NCI-H510A treated with DMSO at 0.1 percent for 48 hours (cell line): Measurements from ENCODE around the gene SHISA9.
A peak's percentile ranks its signal among the peaks of the same experiment; 100 is the strongest.
"Not testable (repeated sequence)": the region's sequence is repeated elsewhere in the genome, so short reads cannot be mapped to it uniquely, and the experiment has no call there.

Experiments
- DNase-seq: peaks from one replicate; lab custom pipeline; 2025; lab: John Stamatoyannopoulos, UW

The SHISA9 gene

GRCh38 chr16:12900156-12900555 lies 1.2 kb upstream of the SHISA9 start:
- DNase-seq, result no peak

GRCh38 chr16:12900599-12901203 lies 697 bp upstream of the SHISA9 start:
- DNase-seq, result no peak

- DNase-seq, result peak; percentile 25
These were observed 198 bp upstream of the SHISA9 start for GRCh38 chr16:12901204-12901596.

- no peak for DNase-seq
These were observed 1.3 kb downstream of the SHISA9 start for GRCh38 chr16:12902511-12903372.

- DNase-seq, result no peak
These were observed 2.3 kb downstream of the SHISA9 start for GRCh38 chr16:12903407-12904328.

DNA sequence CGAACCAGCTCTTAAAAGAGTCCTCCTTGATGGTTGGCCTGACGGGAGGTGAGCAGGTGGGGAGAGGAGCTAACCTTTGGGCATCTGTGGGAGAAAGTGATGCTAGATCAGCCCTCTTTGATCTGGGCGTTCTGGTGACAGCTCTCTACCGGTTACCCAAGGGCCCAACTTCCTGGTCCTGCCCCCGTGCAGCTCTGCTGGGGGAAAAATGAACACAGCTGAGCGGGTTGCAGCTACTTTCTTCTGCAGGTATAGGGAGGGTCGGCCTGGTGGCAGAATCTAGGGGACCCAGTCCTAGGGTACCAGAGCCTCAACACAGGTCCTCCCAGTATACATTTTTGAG lies 2.9 kb downstream of the SHISA9 start:
- no peak for DNase-seq

- no peak for DNase-seq
These were observed 4.9 kb downstream of the SHISA9 start for GRCh38 chr16:12906271-12906670.

- no peak for DNase-seq
These were observed 5.5 kb downstream of the SHISA9 start for GRCh38 chr16:12906765-12907516.

DNA sequence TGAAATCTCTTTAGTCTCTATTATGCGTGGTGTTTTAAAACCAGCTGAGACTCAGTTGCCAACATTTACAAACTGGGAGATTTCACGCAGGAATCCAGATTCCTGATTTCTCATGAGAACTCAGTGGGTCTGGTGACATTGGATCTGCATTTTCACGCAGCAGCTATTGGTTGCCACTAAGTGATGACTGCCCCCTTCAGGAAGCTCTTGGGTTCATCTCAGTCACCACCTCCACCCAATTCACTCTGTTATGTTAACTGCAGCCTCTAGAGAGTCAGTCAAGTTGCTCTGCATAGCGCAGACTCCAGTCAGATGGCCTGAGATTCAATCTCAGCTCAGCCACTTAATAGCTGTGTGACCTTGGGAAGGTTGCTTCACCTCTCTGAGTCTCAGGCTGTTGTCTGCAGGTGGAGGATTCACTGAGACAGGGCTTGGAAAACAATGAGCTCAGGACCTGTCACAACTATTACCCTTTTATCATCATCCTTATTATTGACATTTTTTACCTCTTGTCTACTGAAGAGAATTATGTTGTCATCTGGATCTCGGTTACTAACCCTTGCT lies 6.4 kb downstream of the SHISA9 start:
- no peak for DNase-seq

DNA sequence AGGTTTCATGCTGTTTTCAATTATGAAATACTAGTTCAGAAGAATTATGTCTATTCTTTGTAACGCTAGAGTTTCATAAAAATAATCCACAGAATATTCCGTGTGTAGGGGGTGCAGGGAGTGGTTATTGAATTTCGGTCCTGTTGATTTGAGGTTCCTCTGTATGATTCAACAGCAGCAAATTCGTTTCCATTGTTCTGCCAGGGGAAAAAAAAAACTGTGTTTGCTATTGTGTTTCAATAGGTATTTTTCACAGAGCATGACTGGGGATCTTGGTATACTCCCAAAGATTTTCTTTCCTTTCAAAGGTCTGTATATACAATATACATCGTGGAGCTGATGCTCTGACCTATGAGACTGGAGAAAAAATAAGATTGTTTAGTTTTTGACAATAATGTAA lies 15.8 kb downstream of the SHISA9 start:
- DNase-seq, result no peak

GRCh38 chr16:12917653-12918052 lies 16.3 kb downstream of the SHISA9 start:
- DNase-seq, result no peak

- DNase-seq, result no peak
These were observed 19.3 kb downstream of the SHISA9 start for GRCh38 chr16:12920739-12921138.

GRCh38 chr16:12923640-12924039 lies 22.2 kb downstream of the SHISA9 start:
- not testable (repeated sequence) for DNase-seq

DNA sequence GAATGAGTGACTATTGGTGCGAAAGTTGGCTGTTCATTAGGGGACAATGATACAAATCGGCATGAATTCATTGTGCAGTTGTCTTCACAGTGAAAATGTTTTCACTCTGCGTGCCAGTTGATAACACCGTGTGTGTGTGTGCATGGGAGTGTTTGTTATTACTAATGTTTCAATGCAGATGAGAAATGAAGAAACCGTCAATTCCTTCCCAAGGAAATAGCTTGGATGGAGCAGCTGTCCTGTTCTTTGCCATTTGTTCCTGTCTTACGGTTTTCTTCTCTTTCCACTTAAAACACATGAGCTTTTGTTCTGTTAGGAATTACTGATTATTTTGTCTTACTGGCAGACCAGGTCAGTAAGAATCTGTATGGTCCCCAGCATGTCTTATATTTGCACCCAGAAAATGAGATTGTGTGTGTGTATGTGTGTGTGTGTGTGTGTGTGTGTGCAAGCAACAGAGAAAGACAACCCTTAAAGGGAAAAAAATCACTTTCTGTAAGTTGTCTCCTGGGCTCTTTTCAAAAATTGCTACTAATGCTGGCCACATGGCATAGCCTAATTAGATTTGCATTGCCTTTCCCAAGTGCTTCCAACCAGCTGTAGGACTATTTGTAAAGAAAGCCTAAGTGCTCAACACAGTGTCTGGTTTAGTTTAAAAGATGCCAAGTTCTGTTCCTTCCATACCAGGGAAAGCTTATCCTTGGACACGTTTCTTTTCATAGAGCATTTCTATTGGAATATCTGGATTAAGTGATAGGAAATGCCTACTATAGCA lies 23.8 kb downstream of the SHISA9 start:
- DNase-seq, result no peak

DNA sequence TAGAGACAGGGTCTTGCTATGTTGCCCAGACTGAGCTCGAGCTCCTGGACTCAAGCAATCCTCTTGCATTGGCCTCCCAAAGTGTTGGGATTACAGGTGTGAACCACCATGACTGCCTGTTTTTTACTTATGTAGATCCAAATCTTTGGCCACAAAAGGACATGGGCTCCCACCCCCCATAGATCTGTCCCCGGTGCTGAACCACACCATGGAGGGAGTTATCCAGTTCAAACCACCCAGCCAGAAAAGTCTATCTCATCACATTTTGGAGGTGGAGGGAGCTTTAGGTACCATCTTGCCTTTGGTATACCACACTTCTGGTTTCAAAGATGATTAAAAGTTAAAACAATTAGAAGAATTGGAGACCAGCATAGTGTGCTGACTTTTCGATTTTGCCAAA lies 26.2 kb downstream of the SHISA9 start:
- DNase-seq, result no peak

GRCh38 chr16:12930881-12931280 lies 29.5 kb downstream of the SHISA9 start:
- DNase-seq, result no peak

- DNase-seq, result no peak
These were observed 35.0 kb downstream of the SHISA9 start for GRCh38 chr16:12936391-12936790.

GRCh38 chr16:12941896-12942295 lies 40.5 kb downstream of the SHISA9 start:
- DNase-seq, result no peak

- DNase-seq, result no peak
These were observed 41.5 kb downstream of the SHISA9 start for GRCh38 chr16:12942861-12943260.

GRCh38 chr16:12944300-12944699 lies 42.9 kb downstream of the SHISA9 start:
- DNase-seq, result no peak

DNA sequence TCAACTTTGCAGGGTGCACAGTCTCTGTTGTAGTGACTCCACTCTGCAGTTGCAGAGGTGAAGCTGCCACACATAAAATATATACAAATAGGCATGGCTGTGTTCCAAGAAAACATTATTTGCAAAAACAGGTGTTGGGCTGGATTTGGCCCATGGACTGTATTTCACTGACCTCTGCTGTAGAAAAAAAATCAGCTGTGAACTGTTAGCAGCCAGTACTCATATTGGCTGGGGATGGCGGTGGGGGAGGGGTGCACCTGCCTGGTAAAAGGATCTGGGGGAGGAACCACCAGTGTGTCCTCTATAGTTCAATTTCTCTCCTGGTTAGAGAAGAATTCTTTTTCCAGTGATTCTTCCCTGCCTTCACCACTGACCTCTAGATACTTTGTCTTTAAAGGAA lies 50.0 kb downstream of the SHISA9 start:
- DNase-seq, result peak; percentile 3
